ENCODE results near the gene RXRA. TPM values are rescaled to one million over a fixed set of nuclear protein-coding genes. Genes with fewer than 3 reads are reported as not detected.

RXRA gene
- total and polyA plus RNA-seq, 2 donors (not counting 3 experiments of a cell fraction or from before 2014, with no cell fraction given), result 15.4 to 37.4 TPM

DNA sequence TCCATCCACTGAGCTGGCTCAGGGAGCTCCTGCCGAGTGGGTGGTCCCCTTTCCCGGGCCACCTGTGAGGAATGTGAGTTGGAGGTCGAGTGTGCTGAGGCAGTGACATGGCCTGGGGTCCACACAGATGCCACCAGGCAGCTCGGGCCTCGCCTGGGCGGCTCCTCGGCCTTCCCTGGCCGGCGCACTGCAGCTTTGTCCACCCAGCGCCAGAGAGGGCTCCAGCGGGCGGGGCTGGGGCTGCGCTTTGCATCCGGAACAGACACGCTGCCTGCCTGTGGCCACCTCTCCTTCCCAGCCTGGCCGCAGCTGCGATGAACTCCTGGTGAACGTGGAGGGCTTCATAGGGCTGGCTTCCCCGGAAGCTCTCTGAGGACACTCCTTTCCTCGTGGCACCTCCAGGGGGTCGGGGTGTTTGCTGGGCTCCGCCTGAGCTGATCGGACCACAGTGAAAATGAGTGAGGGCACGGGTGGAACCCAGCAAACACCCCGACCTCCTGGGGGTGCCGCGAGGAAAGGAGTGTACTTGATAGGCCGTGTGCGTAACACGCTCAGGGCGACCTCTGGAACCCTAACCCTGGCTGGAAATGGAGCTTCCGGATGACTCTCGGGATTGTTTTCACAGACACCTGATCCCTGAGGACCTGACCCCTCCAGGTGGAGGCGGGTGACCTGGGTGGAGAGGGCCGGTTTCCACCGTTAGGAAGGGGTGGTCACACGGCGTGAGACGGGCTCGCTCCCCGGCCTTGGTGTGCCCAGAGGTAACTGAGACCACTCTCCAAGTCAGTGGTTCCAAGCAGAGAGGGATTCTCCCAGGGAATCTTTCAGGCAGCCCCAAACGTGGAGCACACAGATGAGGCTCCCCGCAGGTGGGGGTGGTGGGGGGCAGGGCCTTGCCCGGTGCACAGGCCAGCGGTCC is 31.8 kb upstream of the RXRA start:
- Histone ChIP-seq H4K20me1 (replicated peaks; ENCODE audit: control insufficient read depth, extremely low read depth, insufficient read depth, low read length) (no peaks in the 10 kb centered on the region), H3K27ac (ENCODE audit: insufficient read depth, low read depth, low read length) (no peak overlapping the region), H3K4me3 (replicated peaks in 1 of 3; ENCODE audit: insufficient read depth in 1 of 3, low read depth in 1 of 3, low read length in 3 of 3) (no peak overlapping the region), H3K79me2 (ENCODE audit: control insufficient read depth, insufficient read depth, low read length) (no peaks in the 10 kb centered on the region), H2AFZ (ENCODE audit: low read depth, low read length) (peak overlapping the region; percentile 46), H3K9ac (replicated peaks; ENCODE audit: extremely low read depth, insufficient read depth, low read length) (no peak overlapping the region), H3K4me1 (ENCODE audit: control insufficient read depth, extremely low read depth, insufficient read depth, low read length) (no peaks in the 10 kb centered on the region), H3K27me3 (ENCODE audit: control insufficient read depth in 2 of 2, insufficient read depth in 2 of 2, low read length in 2 of 2) (no peaks in the 10 kb centered on the region), H3K9me1 (replicated peaks; ENCODE audit: control insufficient read depth, extremely low read depth, insufficient read depth, low read length) (no peaks in the 10 kb centered on the region), H3K9me3 (replicated peaks; ENCODE audit: control insufficient read depth, insufficient read depth, low read length) (no peaks in the 10 kb centered on the region), H3K36me3 (ENCODE audit: control insufficient read depth in 2 of 2, extremely low read depth in 1 of 2, insufficient read depth in 2 of 2, low read length in 2 of 2) (no peaks in the 10 kb centered on the region), H3K4me2 (ENCODE audit: insufficient read depth, low read length) (no peak overlapping the region)
- FAIRE-seq (no peak), DNase-seq (ENCODE audit: low read depth, low spot score) (peak; percentile 5)
- dilution Hi-C loops (cut with MboI; ENCODE audit: extremely low pct_ligation_motif_present, low sequenced_read_pairs), result no loop called here
- TF ChIP-seq EZH2 (IDR thresholded peaks at IDR 0.05; ENCODE audit: borderline replicate concordance, low read depth, low read length, severe bottlenecking) (no peak), MAX (IDR thresholded peaks at IDR 0.05; ENCODE audit: insufficient read depth, insufficient read length) (no peak), JUN (IDR thresholded peaks at IDR 0.05; ENCODE audit: borderline replicate concordance, insufficient read depth, insufficient read length, low read depth) (no peak), MYC (IDR thresholded peaks at IDR 0.05; ENCODE audit: low read depth, low read length) (no peak), POLR2A (IDR thresholded peaks at IDR 0.05; ENCODE audit: low read depth, low read length) (no peak), FOS (IDR thresholded peaks at IDR 0.05; ENCODE audit: borderline replicate concordance, insufficient read depth, low read length) (no peak), POLR2AphosphoS5 (IDR thresholded peaks at IDR 0.05; ENCODE audit: insufficient read depth, low read depth, low read length) (no peak), GATA2 (IDR thresholded peaks at IDR 0.05; ENCODE audit: insufficient read depth, insufficient read length, low read depth, low read length) (no peak), CTCF (IDR thresholded peaks at IDR 0.05; ENCODE audit: extremely low read depth in 1 of 2, insufficient read depth in 1 of 2, low read depth in 1 of 2, low read length in 2 of 2) (no peak)
- BruUV-seq (replicated peaks), result no TSS peak
- ChIA-PET POLR2A (no interaction called here), CTCF (interaction anchor here (0.6 to 1.4 kb wide), 2 partner anchors 18 to 118 kb away, joined by 3 read pairs; no protein-coding TSS in a partner anchor)
- intact Hi-C loops (cut with micrococcal nuclease), result no loop called here

Data from endothelial cell of umbilical vein (primary cell).